Measurements from ENCODE around the gene CAPN5.

- no peak for TF ChIP-seq BORCS8-MEF2B (CRISPR knock-in tag; IDR thresholded peaks at IDR 0.05)
- no peak for TF ChIP-seq CCDC6 (CRISPR knock-in tag; IDR thresholded peaks at IDR 0.05)
- TF ChIP-seq EED (CRISPR knock-in tag; IDR thresholded peaks at IDR 0.05), result no peak
- no peak for TF ChIP-seq RAD21 (CRISPR knock-in tag; IDR thresholded peaks at IDR 0.05)
- no peak for TF ChIP-seq RORA (CRISPR knock-in tag; IDR thresholded peaks at IDR 0.05)
- TF ChIP-seq MTA1 (CRISPR knock-in tag; IDR thresholded peaks at IDR 0.05; ENCODE audit: borderline replicate concordance), result no peak
- no peak for TF ChIP-seq MTA3 (CRISPR knock-in tag; IDR thresholded peaks at IDR 0.05)
- no peak for TF ChIP-seq SIN3A (IDR thresholded peaks at IDR 0.05; ENCODE audit: borderline replicate concordance, low read depth, low read length)
- TF ChIP-seq ZNF597 (CRISPR knock-in tag; IDR thresholded peaks at IDR 0.05), result no peak
- no peak for TF ChIP-seq KDM1A (CRISPR knock-in tag; IDR thresholded peaks at IDR 0.05)
- no peak for TF ChIP-seq CTCF (CRISPR knock-in tag; IDR thresholded peaks at IDR 0.05)
- no peak for TF ChIP-seq HCFC1 (IDR thresholded peaks at IDR 0.05; ENCODE audit: low read depth, low read length)
Measured at GRCh38 chr11:77069969-77070582, 3.3 kb downstream of the CAPN5 start.

Measured in HepG2 (cell line).